Measurements from ENCODE around the gene TRIP13.

- TF ChIP-seq CTCF (IDR thresholded peaks at IDR 0.05) (no peak), POLR2A (IDR thresholded peaks at IDR 0.05) (no peak)
Measured at GRCh38 chr5:963673-964531, 71.2 kb downstream of the TRIP13 start.

Measured in lower leg skin (tissue), 3 donors.